ENCODE data around the gene FANCI.

Gene FANCI

GRCh38 chr15:89243046-89243690, 611 bp upstream of the FANCI start:
- Histone ChIP-seq H3F3A (ENCODE audit: insufficient read depth, low read length) (peaks cover 9% of the 10 kb centered on the region), H3K4me2 (ENCODE audit: low read depth, low read length) (peak overlapping the region; percentile 99), H3K4me3 (ENCODE audit: low read length) (peak overlapping the region; percentile 93), H3K36me3 (replicated peaks; ENCODE audit: insufficient read depth, low read length) (peaks cover 7% of the 10 kb centered on the region; the same call in 1 of the 2 replicates), H3K79me2 (ENCODE audit: low read length) (peaks cover 40% of the 10 kb centered on the region), H3K4me1 (ENCODE audit: low read length) (peaks cover 10% of the 10 kb centered on the region; the same call in 1 of the 2 replicates), H2AFZ (ENCODE audit: low read length) (peak overlapping the region; percentile 95), H4K20me1 (ENCODE audit: insufficient read depth, low read length) (no peaks in the 10 kb centered on the region), H3K9ac (ENCODE audit: low read length) (peak overlapping the region; percentile 88), H3K27me3 (replicated peaks; ENCODE audit: insufficient read depth, low read length) (no peaks in the 10 kb centered on the region), H3K9me2 (replicated peaks; ENCODE audit: insufficient read depth, low read length) (no peaks in the 10 kb centered on the region), H3K9me3 (replicated peaks; ENCODE audit: insufficient read depth, low read length) (no peaks in the 10 kb centered on the region), H3K27ac (ENCODE audit: low read length) (peak overlapping the region; percentile 76; the same call in 1 of the 2 replicates)
- TF ChIP-seq EZH2phosphoT487 (IDR thresholded peaks at IDR 0.05; ENCODE audit: low read length) (no peak), EZH2 (optimal IDR thresholded peaks at IDR 0.05; ENCODE audit: low read depth, low read length) (no peak)
- TF ChIP-seq, protein P1, sequence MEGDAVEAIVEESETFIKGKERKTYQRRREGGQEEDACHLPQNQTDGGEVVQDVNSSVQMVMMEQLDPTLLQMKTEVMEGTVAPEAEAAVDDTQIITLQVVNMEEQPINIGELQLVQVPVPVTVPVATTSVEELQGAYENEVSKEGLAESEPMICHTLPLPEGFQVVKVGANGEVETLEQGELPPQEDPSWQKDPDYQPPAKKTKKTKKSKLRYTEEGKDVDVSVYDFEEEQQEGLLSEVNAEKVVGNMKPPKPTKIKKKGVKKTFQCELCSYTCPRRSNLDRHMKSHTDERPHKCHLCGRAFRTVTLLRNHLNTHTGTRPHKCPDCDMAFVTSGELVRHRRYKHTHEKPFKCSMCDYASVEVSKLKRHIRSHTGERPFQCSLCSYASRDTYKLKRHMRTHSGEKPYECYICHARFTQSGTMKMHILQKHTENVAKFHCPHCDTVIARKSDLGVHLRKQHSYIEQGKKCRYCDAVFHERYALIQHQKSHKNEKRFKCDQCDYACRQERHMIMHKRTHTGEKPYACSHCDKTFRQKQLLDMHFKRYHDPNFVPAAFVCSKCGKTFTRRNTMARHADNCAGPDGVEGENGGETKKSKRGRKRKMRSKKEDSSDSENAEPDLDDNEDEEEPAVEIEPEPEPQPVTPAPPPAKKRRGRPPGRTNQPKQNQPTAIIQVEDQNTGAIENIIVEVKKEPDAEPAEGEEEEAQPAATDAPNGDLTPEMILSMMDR (IDR thresholded peaks at IDR 0.05; ENCODE audit: low read length): no peak
- DNase-seq: no peak

- no peaks in the 10 kb centered on the region for H3K9me3 ChIP-seq (replicated peaks; ENCODE audit: insufficient read depth, low read length)
- H2AFZ ChIP-seq (ENCODE audit: low read length): peak overlapping the region; percentile 95
- H3K9ac ChIP-seq (ENCODE audit: low read length): peak overlapping the region; percentile 88
- no peaks in the 10 kb centered on the region for H3K9me2 ChIP-seq (replicated peaks; ENCODE audit: insufficient read depth, low read length)
- H4K20me1 ChIP-seq (ENCODE audit: insufficient read depth, low read length): no peaks in the 10 kb centered on the region
- TF ChIP-seq EZH2phosphoT487 (IDR thresholded peaks at IDR 0.05; ENCODE audit: low read length) (no peak), EZH2 (optimal IDR thresholded peaks at IDR 0.05; ENCODE audit: low read depth, low read length) (no peak)
- TF ChIP-seq, protein P1 (IDR thresholded peaks at IDR 0.05; ENCODE audit: low read length): no peak
- H3K27ac ChIP-seq (ENCODE audit: low read length): peak overlapping the region; percentile 76
- peak; percentile 40 for DNase-seq
- H3F3A ChIP-seq (ENCODE audit: insufficient read depth, low read length): peaks cover 9% of the 10 kb centered on the region
- peaks cover 12% of the 10 kb centered on the region for H3K36me3 ChIP-seq (replicated peaks; ENCODE audit: insufficient read depth, low read length)
- peaks cover 15% of the 10 kb centered on the region for H3K4me1 ChIP-seq (ENCODE audit: low read length)
- H3K4me2 ChIP-seq (ENCODE audit: low read depth, low read length): peak overlapping the region; percentile 99
- H3K4me3 ChIP-seq (ENCODE audit: low read length): peak overlapping the region; percentile 93
- H3K79me2 ChIP-seq (ENCODE audit: low read length): peaks cover 53% of the 10 kb centered on the region
- no peaks in the 10 kb centered on the region for H3K27me3 ChIP-seq (replicated peaks; ENCODE audit: insufficient read depth, low read length)
Measured at GRCh38 chr15:89244574-89244903, 760 bp downstream of the FANCI start.

GRCh38 chr15:89247446-89247845, 3.7 kb downstream of the FANCI start:
- Histone ChIP-seq H4K20me1 (ENCODE audit: insufficient read depth, low read length) (no peaks in the 10 kb centered on the region), H3K27ac (ENCODE audit: low read length) (no peak overlapping the region), H3K27me3 (replicated peaks; ENCODE audit: insufficient read depth, low read length) (no peaks in the 10 kb centered on the region), H3K9me2 (replicated peaks; ENCODE audit: insufficient read depth, low read length) (no peaks in the 10 kb centered on the region), H3K79me2 (ENCODE audit: low read length) (peaks cover 65% of the 10 kb centered on the region), H3K4me3 (ENCODE audit: low read length) (no peak overlapping the region), H3K36me3 (replicated peaks; ENCODE audit: insufficient read depth, low read length) (peaks cover 16% of the 10 kb centered on the region), H3K4me2 (ENCODE audit: low read depth, low read length) (no peak overlapping the region), H3F3A (ENCODE audit: insufficient read depth, low read length) (peaks cover 9% of the 10 kb centered on the region), H3K9me3 (replicated peaks; ENCODE audit: insufficient read depth, low read length) (no peaks in the 10 kb centered on the region), H2AFZ (ENCODE audit: low read length) (no peak overlapping the region), H3K9ac (ENCODE audit: low read length) (no peak overlapping the region), H3K4me1 (ENCODE audit: low read length) (peaks cover 15% of the 10 kb centered on the region)
- TF ChIP-seq, protein P1 (IDR thresholded peaks at IDR 0.05; ENCODE audit: low read length): no peak
- TF ChIP-seq EZH2 (optimal IDR thresholded peaks at IDR 0.05; ENCODE audit: low read depth, low read length): no peak
- TF ChIP-seq EZH2phosphoT487 (IDR thresholded peaks at IDR 0.05; ENCODE audit: low read length): no peak
- no peak for DNase-seq
